IPS-18c (cell line): ENCODE results near the gene HTR4.
"Not testable (repeated sequence)": the region's sequence is repeated elsewhere in the genome, so short reads cannot be mapped to it uniquely, and the experiment has no call there.

Experiments used
- H3K4me3 ChIP-seq: 2 replicates; pipeline ENCODE4 v1.7.0; 2013; ENCODE audit warnings: low read depth, mild to moderate bottlenecking, low read length, moderate library complexity; ENCODE audit not compliant: insufficient read depth
- H3K9me3 ChIP-seq: one replicate; pipeline ENCODE4 v1.6.1; 2013; ENCODE audit warnings: mild to moderate bottlenecking, low read length, moderate library complexity; ENCODE audit not compliant: control insufficient read depth, insufficient read depth

Gene HTR4

DNA sequence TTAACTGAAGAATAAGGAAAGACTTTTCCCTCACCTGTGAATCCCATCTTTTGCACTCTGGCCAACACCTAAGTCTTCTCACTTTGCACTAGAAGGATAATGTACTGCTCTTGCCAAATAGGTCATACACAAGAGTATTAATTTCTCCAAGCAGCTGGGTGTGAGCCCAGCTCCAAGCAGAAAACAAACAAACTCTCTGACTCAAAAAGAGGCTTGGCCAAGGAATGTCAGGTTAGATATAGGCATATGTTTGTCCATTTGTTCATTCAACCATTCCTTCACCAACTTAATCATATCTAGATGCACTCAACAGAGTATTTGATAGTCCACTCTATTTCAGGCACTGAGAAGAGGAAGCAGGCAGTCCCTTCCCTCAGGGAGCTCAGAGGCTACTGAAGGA lies 84.4 kb downstream of the HTR4 start:
- Histone ChIP-seq H3K9me3 (no peaks in the 10 kb centered on the region), H3K4me3 (no peak overlapping the region)

DNA sequence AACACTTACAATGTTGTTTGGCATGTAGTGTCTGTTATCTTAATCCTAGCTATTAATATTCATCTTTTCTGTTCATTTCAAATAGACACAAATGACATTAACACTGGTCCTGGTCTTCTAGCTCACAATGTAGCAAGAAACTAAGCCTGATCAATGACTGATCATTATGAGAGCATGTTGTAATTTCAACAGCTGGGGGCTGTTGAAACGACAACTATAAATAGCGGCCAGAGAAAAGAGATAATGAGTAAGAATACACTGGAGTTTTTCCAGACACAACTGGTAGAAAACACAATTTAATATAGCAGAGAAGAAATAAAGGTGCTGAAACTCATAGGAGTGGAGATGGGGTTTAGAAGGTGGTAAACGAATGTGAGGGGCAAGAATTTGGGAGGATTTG lies 89.2 kb downstream of the HTR4 start:
- Histone ChIP-seq H3K4me3 (no peak overlapping the region), H3K9me3 (no peaks in the 10 kb centered on the region)

DNA sequence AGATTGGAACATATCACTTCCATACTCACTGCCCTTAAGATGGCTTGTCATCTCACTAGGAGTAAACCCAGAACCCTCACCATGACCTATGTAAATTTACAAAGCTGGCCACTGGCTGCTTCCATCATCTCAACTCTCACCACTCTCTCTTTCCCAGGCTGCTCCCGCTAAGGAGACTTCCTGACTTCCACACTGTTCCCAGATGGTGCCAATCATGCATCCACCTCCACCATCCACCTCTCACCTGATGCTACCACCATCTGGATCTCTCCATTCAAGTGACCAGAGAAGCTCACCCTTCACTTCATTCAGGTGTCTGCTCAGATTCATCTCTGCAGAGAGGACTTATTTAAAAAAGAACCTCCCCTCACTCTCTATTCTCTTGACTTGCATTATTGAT lies 91.3 kb downstream of the HTR4 start:
- H3K4me3 ChIP-seq: no peak overlapping the region
- no peaks in the 10 kb centered on the region for H3K9me3 ChIP-seq

DNA sequence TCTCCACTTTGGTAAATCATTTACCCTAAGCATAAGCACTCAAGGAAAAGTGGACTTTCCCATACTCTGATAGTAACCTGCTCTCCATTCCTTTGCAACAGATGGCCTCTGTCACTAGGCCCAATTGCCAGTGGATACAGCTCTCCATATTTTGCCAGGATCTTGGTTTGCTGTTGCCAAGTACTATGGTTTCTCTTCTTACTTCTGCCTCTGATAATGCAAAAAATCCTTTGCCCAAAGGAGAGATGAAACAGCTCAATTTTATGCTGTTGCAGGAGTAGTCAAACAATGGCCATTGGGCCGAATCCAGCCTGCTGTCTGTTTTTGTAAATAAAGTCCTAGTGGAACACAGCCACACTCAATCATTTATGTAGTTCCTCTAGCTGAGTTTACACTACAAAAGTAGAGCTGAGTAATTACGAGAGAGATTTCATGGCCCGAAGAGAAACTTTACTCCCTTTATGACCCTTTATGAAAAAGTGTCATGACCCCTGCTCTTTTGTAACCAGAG lies 92.5 kb downstream of the HTR4 start:
- Histone ChIP-seq H3K4me3 (no peak overlapping the region), H3K9me3 (no peaks in the 10 kb centered on the region)

DNA sequence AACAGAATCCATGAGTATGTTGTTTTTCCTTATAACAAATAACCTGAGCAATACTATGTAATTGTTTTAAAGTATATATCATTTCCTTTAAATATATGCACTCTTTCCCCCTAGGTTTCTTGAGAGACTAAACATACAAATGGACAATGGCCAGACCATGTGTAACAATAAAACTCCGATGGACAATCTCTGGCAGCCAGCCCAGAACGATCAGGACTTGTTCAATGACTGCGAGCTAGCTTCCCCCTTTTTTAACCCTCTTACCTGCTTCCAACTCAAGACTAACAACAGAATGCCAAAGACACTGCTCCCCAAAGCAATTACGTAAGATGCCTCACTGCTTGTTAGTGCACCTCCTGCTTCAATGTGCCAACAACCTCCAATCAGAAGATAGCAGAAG lies 94.9 kb downstream of the HTR4 start:
- H3K9me3 ChIP-seq: no peaks in the 10 kb centered on the region

DNA sequence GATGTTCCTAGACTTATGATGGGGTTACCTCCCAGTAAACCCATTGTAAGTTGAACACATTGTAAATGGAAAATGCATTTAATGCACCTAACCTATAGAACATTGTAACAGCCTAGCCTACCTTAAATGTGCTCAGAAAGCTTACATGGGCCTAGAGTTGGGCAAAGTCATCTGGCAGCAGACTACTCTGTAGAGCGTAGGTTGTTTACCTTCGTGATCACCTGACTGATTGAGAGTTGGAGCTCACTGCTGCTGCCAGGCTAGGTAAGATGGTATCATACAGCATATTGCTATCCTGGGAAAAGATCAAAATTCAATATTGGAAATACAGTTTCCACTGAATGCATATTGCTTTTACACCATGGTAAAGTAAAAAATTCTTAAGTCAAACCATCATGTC lies 95.4 kb downstream of the HTR4 start:
- Histone ChIP-seq H3K4me3 (no peak overlapping the region), H3K9me3 (no peaks in the 10 kb centered on the region)

More for the DNA sequence above, 94.9 kb downstream of the HTR4 start:
- no peak overlapping the region for H3K4me3 ChIP-seq

DNA sequence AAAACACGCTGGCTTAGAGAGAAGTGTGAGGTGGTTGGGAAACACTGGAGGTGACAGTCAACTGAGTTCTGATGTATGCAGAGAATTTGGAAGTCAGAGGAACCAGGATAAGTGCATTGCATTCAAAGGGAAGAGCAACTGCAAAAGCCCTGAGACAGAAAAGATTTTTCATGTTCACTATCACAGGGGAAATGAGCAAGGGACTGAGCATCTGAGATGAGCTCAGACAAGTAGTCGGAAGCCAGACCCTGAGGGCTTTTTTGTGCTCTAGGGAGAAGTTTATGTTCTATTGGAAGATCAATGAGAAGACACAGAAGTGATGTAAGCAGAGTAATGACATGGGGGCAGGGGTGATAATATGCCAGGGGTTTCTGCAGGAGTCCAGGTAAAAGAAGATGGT lies 97.5 kb downstream of the HTR4 start:
- Histone ChIP-seq H3K4me3 (no peak overlapping the region), H3K9me3 (no peaks in the 10 kb centered on the region)

DNA sequence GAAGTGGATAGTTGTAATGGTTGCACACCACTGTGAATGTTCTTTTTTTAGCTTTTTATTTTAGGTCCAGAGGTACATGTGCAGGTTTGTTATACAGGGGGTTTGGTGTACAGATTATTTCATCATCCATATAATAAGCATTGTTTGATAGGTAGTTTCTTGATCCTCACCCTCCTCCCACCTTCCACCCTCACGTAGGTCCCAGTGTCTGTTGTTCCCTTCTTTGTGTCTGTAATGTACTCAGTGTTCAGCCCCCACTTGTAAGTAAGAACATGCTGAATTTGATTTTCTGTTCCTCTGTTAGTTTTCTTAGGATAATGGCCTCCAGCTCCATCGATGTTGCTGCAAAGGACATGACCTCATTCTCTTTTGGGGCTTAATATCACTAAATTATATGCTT lies 99.7 kb downstream of the HTR4 start:
- Histone ChIP-seq H3K9me3 (no peaks in the 10 kb centered on the region), H3K4me3 (no peak overlapping the region)

DNA sequence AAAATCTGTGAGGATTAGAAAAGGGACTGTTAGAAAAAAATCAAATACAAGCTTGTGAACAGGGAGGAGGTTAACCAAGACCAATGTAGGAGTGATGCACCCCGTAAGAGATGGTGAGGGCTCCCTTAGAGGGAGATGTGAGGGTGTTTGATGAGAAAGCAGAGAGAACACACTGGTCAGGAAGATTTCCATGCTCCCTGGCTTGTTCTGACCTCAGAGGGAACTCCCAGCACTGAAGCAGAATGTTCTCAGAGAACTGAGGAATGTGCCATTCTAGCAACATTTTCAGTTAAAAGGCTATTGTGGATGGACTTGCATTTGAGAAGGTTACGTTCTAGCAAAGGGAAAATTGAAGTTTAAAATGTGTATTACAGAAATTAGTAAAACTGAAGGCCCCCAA lies 110.6 kb downstream of the HTR4 start:
- H3K9me3 ChIP-seq: peaks cover 2% of the 10 kb centered on the region
- H3K4me3 ChIP-seq: no peak overlapping the region

DNA sequence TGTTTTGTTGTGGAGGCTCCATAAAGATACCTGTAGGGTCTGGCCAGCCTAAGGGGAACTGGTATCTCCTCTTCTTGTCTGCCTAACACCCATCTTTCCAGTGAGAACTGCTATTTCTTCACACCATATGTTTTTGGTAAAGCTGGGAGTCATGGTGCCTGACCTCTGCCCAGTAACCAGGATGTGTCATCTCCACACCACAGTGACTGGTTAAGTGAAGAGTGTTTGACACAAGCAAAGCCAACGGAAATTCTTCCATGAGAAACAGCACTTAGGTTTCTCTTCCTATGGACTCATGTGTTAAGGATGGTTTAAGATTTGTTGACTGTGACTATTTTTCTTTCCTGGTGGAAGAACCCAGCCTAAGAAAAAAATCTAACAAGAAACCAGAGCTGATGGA lies 111.5 kb downstream of the HTR4 start:
- no peak overlapping the region for H3K4me3 ChIP-seq
- peaks cover 2% of the 10 kb centered on the region for H3K9me3 ChIP-seq

DNA sequence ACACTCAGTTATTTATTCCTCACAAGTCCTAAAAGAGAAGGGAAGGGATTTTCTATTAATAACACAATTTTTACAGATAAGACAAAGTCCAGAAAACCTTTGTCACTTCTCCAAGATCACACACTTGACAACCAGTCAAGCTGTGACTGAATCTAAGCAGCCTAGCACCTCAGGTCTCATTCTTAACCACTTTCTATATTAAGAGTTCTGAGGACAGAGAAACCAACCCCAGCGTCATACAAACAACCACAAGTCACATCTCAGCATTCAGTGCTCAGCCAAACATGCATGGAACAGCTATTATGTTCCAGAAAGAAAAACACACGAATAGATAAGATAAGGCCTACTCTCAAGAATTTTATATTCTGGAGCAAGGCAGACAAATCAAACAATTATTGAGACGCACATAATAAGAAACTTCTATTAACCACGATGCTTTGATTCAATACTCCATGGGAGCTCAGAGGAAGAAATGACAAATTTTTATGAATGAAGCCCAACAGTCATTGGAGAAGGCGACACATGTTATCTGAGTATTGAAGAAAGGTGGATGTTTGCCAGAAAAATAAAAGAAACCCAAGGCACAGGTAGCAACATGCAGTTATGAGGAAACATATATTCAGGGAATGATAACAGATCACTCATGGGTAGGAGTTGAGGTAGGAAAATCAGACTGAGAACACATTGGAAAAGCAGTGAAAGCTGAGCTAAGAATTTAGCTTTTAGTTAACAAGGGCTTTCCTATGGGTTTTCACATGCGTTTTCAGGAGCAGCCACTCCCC lies 113.1 kb downstream of the HTR4 start:
- Histone ChIP-seq H3K9me3 (peaks cover 2% of the 10 kb centered on the region), H3K4me3 (no peak overlapping the region)

DNA sequence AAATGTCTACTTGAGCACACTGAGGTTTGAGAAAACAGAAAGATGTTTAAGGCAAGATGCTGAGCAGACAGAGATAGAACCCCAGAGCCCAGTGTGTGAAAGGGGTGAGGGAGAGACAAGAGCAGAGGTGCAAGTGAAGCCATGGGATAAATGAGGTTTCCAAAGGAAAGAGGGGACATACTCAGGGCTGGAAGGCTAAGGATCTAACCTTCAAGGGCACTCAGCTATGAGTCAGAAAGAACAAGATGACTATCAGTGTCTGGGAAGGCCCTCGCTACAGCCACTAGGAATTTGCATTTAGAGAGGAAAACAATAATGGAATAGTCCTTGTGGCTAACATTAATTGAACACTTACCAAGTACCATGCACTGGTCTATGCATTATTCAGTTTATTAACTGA lies 113.7 kb downstream of the HTR4 start:
- Histone ChIP-seq H3K9me3 (peaks cover 2% of the 10 kb centered on the region), H3K4me3 (no peak overlapping the region)

DNA sequence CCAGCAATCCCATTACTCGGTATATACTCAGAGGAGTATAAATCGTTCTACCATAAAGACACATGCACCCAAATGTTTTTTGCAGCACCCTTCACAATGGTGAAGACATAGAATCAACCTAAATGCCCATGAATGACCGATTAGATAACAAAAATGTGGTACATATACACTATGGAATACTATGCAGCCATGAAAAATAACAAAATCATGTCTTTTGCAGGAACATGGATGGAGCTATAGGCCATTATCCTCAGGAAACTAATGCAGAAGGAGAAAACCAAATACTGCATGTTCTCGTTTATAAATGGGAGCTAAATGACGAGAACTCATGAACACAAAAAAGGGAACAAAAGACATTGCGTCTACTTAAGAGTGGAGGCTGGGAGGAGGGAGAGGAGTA lies 114.5 kb downstream of the HTR4 start:
- Histone ChIP-seq H3K9me3 (peaks cover 2% of the 10 kb centered on the region), H3K4me3 (no peak overlapping the region)

DNA sequence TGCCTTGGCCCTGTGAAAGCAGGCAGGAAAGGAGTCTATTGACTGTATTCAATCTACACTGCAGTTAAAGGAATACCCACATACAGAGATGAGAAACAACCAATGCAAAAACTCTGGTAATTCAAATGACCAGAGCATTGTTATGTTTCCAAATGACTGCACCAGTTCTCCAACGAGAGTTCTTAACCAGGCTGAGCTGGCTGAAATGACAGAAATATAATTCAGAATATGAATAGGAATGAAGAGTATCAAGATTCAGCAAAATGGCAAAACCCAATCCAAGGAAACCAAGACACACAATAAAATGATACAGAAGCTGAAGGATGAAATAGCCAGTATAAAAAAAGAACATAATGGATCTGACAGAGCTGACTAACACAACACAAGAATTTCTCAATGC lies 119.1 kb downstream of the HTR4 start:
- H3K4me3 ChIP-seq: no peak overlapping the region
- H3K9me3 ChIP-seq: peaks cover 4% of the 10 kb centered on the region

DNA sequence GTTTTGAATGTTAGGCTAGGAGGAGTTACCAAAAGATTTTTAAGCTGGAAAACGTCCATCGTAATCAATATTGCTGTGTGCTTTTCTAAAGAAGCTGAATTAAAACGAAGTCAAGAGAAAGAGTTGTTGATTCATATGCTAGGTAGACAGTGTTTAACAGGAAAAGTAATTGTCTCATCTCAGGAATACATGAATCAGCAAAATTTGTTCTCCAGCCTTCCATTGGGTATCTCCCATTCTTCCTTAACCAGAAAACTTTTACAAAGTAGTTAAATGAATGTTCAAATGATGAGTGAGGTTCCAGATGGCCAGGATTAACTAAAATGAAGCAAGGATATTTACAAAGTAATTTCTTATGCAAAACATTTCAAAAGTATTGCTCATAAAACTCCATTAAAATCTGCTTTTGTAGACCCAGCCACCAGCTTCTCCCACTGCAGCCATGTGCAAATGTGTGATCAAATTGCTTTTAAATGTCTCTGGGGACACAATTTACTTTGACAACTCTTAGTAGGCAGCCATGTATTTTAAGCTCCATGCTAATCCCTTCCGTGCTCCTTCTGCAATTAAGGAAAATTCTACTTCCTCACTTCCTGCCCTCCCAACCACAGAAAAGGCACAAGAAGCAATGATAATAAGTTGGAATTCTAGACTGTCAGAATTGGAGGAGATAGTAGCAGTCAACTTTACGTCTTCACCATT lies 121.2 kb downstream of the HTR4 start:
- Histone ChIP-seq H3K4me3 (no peak overlapping the region), H3K9me3 (peaks cover 8% of the 10 kb centered on the region)

DNA sequence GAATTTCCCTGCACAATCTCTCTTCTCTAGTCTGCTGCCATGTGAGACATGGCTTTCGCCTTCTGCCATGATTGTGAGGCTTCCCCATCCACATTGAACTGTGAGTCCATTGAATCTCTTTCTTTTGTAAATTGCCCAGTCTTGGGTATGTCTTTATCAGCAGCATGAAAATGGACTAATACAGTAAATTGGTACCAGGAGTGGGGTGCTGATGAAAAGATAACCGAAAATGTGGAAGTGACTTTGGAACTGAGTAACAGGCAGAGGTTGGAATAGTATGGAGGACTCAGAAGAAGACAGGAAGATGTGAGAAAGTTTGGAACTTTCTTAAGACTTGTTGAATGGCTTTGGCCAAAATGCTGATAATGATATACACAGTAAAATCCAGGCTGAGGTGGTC lies 124.9 kb downstream of the HTR4 start:
- not testable (repeated sequence) for H3K9me3 ChIP-seq

DNA sequence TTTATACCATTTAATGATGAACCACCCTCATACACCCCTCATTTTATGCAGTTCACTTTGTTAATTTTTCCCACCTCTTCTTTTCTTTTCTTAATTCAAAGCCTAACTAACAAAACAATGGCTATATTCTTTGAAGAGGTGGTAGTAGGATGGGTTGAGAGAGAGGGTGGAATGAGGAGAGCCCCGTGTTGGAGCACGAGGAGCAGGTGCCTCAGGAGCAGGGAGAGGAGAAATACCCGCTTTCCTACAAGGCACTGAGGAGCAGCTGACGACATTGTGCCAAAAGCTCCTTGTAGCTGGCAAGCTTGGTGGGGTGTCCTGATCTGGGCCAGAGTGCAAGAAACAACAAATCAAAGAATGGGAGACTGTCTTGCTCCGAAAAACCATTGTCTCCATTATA lies 129.6 kb downstream of the HTR4 start:
- H3K4me3 ChIP-seq: no peak overlapping the region
- peaks cover 2% of the 10 kb centered on the region for H3K9me3 ChIP-seq

More for the DNA sequence above, 124.9 kb downstream of the HTR4 start:
- not testable (repeated sequence) for H3K4me3 ChIP-seq

DNA sequence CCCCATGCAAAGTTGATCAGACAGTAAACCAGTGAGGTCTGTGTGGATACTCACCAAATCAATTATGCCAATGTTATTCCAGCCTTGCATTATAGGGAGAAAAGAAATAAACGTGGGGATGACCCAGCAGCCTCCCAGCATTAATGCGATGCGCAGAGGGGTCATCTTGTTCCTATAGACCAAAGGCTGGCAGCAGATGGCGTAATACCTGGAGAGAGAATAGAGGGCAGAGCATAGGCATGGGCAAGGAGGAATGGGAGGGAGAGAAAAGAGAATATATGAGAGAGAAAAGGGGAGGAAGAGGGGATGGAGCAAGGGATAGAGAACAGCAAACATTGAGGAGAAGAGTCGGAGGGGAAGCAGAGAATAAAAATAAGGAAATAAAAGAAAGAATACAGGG lies 131.2 kb downstream of the HTR4 start:
- Histone ChIP-seq H3K9me3 (no peaks in the 10 kb centered on the region), H3K4me3 (no peak overlapping the region)
